CD4-positive, alpha-beta T cell treated with Interleukin-6 at 100 ng/mL for 8 hours (primary cell): Measurements from ENCODE around the gene ZIC5.

Source experiments
- DNase-seq: peaks from one replicate; pipeline ENCODE4 v3.0.0-alpha.2; 2020; ENCODE audit warnings: mixed read lengths, low spot score

The ZIC5 gene

DNA sequence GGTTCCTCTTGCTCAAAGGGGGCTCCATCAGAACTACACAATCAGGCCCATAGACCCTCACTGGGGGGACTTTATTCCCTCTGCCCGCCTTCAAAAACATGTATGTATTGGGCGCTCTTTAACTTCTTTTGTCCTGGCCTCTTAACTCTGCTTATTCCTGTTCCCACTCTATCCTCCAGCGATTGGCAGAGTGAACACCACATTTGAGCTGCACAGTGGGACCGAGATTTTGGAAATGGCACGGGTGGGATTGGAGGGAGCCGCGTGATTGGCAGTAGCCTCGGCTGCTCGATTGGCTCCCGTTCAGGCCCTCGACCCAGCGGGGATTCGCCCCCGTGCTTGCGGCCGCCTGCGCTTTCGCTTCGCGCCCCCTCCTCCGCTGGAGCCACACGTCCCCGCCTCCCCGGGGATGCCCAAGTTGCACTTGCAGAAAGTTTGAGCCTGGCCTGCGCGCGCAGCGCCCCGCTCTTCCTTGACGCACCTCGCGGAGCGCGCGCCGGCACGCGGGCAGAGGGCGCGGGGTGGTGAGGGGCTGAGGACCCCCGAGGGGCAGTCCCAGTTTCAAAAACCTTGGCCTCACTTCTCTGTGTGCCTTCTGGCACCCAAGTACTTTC is at the start of gene ZIC5:
Gene ZIC5 (minus strand): TSS at position 192 of the 614 bp plus-strand sequence. CDS start 164 bp downstream, at position 28.
- DNase-seq, result no peak

DNA sequence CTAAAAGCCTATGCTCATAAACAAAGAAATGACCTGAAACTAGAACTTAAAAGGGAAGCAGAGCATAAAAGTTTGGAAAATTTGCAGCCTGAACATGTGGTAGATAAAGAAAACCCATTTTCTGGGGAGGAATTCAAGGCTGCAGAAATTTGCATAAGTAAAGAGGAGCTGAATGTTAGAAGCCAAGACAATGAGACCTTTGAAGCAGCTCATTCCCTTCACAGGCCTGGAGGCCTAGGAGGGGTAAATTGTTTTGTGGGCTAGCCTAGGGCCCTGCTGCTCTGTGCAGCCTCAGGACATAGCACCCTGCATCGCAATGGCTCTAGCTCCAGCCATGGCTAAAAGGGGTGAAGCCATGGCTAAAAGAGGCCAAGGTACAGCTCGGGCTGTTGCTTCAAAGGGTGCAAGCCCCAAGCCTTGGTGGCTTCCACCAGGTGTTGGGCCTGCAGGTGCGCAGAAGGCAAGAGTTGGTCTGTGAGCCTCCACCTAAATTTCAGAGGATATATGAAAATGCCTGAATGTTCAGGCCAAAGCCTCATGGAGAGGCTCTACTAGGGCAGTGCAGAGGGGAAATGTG is 48.3 kb upstream of the ZIC5 start:
- no peak for DNase-seq

DNA sequence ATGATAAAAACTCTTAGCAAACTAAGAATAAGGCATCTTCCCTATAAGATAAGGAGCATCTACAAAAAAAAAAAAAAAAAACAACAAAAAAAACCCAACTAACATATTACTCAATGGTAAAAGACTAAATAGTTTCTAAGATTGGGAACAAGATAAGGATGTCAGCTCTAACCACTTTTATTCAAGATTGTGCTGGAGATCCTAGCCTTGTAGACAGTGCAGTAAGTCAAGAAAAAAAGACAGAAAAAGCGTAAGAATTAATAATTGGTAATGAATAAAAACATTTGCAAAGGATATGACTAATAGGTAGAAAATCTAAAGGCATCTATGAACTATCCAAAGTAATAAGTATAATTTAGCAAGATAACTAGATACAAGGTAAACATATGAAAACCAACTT is 43.1 kb upstream of the ZIC5 start:
- no peak for DNase-seq

DNA sequence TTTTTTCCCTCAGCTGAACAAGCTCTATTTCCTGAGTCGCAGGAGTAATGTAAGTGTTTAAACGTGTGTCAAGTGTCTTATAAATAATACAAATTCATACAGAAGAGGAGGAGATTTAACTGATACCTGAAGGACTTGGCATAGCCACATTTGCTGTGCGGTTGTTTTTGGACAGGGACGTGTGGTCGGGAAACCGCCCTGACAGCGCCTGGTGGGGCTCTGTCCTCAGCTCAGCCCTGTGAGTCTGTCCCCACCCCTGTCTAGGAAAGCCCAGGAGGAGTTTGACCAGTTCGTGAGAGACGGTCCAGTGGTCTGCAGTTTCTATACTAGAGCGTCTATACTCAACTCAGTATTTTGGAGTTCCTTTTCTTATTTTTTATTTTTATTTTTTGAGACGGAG is 26.7 kb upstream of the ZIC5 start:
- no peak for DNase-seq

DNA sequence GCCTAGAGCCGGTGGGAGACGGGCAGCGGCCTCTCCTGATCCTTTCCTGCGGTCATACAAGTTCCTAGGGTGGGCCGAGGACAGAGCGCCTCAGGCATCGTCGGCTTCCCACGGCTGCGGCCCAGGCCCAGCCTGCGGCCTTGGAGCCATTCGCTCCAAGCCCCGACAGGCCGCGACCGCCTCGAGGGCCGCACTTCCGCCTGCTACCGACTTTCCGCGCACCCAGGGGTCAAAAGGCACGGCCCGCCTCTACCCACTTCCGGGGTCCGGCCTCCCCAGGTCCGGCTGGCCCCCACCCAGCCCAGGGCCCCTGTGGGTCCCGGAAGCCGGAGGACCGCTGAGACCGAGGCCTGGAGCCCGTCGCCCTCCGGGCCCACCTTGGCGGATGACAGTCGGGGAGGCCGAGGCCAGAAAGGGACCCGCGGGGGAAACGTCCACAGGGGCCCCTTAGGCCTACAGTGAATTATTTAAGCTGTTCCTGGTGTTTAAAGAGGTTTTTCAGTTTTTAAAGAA is 26.2 kb upstream of the ZIC5 start:
- DNase-seq, result no peak

DNA sequence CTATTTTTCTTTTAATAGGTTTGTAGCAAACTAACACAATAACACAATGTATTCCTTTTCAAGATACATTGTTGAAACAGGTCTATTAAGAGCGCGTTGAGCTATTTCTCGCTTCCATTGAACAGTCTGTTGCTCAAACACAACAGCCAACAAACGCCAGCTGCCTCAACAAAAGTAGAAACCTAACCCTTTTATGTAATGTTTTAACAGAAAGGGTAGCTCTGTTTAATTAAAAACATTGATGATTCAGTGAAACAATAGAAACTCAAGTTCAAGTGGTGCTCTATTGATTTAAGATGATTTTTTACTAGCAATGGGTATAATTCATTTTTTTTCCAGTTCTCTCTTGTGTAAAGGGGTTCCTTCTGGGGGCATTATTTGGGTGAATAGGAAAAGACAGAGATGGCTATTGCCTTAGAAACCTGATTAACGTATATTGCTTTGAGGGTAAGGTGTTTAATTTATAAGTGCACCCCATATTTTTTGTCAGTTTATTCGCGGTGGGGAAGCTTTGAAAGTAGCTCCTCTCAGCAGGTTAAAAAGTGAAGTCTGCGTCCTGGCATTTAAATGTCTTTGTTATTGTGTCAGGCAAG is 24.9 kb upstream of the ZIC5 start:
- no peak for DNase-seq

DNA sequence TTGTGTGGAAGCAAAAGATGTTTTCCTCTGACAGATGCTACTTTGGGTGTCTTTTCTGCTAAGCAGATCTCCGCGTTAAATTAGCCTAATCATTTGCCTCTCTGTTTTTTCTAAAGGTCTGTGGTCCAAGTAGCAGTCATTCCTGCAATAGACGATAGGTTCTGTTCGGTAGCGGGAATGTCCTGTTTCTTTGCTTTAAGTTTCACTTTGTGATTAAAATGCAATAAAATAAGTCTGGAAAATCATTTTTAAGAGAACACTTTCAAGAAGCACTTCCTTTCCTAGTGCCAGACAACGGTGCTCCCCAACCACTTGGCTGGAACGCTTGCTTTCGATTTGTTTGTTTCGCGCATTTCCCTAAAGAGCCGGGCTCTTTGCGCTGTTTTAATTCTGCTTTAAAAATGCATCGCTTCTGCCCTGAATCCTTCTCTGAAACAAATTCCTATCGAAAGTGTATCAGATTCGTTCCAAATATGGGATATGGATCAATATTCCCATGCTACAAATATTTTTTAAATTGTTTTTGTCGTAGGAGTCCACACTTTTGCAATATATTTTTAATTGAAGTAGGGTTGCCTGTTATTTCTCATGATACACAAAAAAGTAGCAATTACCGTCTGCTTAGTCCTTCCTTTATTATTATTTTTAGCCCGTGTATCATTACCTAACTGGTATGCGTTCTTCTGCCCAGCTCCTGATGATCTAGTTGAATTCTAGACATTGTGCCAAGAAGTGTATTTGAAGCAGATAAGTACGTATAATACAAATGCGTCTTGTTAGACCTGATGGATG is 24.2 kb upstream of the ZIC5 start:
- no peak for DNase-seq

DNA sequence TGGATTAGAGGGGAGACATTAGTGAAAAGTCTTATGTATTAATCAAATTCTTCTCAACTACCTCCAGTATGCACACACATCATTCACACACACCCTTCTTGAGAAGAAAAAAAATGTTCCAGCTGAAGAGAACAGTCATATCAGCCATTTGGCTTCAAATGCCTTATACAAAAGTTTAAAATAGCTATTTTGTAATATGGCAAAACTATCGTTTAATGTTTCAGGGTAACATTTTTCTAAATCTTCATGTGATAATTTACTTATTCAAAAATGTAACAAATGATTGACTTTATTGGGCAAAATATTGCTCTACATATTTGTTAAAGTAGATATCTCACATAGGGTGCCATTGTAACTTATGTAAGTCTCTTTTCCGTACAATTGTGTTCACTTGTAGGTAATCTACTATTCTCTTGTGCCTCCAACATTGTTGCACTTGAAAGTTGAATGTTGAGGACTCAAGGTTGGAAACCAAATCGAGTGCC is 23.6 kb upstream of the ZIC5 start:
- DNase-seq, result no peak

DNA sequence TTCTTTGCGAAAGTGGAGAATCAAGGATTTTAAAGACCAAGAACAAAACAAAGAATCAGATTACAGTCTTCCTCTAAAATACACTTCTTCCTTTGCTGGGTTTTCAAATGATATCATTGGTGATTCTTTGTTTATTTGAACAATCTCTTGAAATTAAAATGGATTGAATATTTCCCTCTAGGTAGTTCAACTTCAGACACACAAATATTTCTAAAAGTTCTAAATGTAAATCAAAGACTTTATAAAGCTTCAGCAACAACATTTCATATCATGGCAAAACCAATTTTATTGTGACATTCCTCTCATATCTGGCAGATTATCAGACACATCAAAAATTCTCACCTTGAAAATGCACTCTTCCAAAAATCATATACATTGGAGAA is 23.1 kb upstream of the ZIC5 start:
- DNase-seq, result no peak

DNA sequence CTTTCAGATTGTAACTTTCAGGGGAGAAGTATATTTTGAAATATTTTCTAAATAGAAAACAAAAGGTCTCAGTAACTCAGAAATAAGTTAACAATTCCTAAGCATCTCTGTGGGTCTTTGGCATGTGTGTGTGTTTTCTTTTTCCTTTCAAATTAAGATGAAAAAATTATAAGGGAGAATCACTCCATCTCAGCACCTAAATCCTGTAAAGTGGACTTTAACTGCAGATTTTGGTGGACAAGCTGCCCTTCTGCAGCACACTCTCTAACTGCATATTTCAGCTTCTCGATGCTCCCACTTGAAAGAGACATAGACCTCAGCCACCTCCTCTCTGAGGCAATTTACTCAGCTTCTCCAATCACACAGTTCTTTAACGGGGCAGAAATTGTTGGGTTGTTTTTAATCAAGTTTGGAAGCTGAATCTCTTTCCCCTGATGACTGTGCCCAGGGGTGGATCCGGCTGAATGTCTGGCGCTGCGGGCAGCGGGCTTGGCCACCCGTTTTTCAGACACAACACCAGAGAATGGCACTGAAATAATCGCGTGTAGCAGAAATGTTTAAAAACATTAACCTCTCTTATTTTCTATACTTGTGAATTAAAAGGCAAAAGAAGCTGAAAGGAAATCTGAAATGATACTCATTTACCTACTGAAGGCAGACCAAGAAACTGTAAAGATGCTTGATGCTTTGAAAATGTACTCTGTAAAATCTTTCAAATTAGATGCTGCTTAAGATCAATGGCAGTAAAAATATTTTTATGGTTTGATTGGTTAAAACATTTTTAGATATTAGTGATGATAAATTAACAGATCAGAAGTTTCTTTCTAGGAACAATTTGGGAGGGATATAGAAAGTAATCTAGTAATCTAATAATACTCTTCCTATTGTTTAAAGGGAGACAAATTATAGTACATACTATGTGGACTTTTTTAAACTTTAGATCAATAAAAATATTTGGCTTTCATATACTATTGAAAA is 22.4 kb upstream of the ZIC5 start:
- DNase-seq, result no peak

DNA sequence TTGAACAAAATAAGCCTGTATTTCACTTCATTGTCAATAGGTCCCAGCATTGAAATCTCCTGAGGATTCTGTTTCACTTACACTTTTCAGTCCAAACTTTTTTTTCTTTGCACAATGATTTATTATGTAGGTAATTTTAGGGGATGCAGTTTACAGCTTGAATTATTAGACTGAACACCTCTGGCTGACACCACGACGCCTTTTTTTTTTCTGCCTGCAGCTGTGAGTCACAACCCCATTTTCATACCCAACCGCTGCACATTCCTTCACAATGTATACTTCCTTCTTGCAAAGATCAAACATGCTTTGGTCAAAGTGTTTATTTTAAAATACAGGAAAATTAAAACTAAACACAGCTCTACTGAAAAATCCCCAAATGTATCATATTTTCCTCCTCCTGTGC is 21.4 kb upstream of the ZIC5 start:
- no peak for DNase-seq

DNA sequence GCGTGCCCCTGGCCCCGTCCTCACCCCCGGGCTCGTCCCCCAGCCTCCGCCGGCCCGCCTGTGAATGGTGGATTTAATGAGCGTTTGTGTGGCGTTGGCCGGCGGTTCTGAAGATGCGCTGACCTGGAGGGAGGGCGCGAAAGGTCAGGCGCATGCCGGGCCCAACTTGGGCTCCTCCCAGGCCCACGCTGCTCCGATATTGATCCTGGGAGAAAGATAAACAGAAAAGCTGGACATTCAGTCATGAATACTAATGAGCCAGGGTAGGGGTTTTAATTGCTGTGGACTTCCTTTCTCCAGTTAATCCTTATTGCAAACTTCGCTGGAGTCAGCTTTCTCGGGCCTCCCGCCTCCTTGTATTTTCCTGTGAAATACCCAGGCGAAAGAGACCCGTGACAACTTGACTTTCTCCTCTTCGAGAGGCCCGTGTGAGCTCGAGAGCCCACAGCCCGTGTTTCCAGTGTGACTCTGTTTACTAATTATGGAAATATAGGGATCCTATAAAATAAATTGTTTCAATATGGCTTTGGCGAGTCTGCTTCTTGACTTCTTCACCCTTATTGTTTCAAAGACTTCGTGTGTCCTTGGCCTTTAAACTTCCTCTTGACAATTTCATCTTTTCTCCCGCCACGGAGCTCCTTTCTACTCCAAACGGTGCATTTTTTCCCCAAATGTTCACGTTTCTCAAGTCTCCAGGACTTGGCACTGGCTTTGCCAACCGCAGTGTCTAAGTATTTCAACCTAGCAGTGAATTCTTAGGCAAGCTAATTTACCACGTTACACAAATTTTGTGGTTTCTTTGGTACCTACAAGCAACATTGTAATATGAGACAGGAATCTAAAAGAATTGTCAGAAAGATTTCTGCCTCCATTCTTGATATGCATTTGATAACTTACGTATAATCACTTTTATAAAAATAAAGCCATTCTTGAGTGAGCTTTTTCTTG is 20.5 kb upstream of the ZIC5 start:
- no peak for DNase-seq

DNA sequence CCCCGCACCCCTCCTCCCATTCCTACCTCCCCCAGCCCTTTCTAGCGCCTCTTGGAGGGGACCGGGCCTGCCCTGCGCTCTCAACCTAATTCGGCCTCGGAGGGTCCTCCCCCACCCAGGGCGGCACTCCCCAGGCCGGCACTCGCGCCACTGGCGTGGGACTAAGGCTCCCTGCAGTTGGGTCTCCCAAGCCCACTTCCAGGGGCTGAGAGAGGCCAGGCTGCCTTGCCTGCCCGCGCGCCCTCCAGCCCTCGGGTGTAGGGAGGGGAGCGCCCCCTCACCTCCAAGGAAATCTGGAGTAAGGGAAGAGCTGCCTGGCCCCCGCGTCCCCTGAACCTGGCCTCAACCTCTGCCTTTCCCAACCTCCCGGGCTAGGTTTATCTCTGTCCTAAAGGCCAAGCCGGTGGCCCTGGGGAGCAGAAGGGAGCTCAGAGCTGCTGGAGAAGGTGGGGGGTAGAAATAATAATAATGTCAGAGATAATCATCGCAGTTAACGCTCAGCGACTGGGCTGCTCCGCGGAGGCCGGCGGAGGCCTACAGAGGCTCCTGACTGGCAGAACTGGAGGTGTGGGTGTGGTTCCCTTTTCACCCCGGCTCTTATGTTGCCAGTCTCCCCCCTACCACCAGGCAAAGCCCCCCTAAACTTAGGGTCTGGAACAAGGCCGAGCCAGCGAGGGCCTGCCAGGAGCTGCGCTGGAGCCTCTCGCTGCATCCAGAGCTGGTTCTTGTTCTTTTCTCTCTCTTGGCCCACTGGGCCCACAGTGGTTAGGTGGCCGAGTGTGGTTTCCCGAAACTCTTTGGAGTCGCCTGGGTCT is 19.7 kb upstream of the ZIC5 start:
- no peak for DNase-seq

DNA sequence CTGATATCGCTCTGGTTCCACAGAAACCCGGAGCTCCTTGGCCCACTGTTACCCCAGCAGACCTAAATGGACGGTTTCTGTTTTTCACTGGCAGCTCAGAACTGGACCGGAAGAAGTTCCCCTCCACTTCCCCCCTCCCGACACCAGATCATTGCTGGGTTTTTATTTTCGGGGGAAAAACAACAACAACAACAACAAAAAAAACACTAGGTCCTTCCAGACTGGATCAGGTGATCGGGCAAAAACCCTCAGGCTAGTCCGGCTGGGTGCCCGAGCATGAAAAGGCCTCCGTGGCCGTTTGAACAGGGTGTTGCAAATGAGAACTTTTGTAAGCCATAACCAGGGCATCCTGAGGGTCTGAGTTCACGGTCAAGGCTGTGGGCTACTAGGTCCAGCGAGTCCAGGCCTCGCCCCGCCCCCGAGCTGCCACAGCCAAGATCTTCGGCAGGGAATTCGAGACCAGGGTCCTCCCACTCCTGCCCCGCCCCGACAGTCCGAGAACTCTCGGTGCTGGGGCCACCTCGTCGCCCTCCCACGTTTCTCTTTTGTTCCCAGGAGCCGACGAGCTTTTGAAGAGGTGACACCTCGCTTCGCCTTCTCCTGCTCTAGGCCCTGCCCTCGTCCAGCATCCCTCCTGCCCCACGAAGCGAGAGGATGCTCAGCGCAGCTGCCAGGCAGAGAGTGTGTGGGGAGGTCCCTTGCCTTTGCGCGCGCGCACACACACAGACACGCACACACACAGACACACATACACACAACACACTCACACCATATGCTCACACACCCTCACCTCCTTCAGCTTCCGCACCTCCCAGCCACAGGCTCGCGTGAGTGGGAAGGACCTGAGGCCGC is 18.8 kb upstream of the ZIC5 start:
- DNase-seq, result no peak

DNA sequence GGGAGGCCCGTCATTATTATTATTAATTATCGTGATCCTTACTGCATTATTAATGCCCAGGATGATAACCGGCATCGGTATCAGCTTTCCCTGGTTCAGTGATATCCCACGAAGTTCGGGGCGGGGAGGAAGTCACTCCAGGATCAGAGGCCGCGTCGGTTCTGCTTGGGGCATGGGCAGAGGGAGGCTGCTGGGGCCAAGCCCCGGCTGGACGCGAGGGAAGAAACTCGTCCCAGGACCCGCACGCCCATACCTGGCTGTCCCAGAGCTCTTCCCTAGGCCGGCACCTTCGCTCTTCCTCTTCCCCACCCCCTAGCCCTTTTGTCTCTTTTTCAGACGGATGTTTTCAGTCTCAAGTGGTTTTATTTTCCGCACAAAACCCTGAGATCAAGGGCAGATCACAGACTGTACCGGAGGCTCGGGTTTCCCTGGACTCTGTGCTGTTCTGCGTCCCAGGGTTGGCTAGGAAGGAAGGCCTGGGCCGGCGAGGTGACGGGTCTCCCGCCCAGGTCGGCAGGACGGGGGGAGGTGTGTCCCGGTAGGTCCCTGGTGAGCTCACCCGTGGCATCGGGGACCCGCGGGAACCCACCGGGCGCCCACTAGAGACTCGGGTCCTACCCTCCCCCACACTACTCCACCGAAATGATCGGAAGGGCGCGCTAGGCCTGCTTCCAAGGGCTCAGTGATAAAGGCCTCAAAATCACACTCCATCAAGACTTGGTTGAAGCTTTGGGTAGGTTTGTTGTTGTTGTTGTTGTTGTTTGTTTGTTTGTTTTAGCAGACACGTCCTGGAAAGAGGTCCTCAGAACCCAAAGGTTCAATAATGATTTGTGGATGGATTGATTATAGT is 17.9 kb upstream of the ZIC5 start:
- no peak for DNase-seq

DNA sequence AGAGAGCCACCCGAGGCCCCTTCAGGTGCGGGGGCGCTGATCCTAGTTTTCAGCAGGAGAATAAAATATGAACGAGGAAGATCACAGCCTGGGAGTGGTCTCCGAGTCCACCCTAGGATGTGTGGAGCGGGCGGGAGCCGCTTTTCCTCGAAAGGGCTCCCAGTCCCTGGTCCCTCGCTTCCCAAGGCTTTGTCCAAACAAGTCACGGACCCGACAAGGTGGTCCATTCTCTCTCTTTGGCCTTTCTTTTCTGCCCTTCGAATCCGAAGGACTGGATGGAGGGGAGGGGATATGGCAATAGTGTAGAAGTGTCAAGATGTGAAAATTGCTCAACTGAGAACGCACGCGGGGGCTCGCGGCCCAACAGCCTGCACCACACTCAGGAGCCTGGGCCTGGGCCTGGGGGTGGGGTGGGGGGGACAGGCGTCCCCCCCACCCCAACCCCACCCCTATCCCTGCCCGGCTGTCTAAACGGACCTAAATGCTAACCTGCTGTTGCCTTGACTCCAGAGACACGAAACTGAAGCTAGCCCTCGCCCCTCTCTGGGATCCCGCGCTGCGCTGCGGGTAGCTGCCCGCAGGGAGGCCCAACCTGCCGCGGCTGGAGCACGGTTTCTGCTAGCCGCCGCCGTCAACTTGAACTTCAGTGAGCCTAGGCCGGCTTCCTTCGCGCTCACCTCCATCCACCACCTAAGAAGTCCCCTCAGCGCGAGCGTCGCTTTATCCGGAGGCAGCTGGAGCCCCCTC is 17.1 kb upstream of the ZIC5 start:
- no peak for DNase-seq
